Ishikawa (cell line): ENCODE data around the gene DNAH7.

ENCODE experiments used
- CEBPB ChIP-seq: IDR thresholded peaks from 2 replicates; pipeline ENCODE4 v1.6.1; 2012
- CREB1 ChIP-seq: IDR thresholded peaks from 2 replicates; pipeline ENCODE4 v1.6.1; 2012; ENCODE audit warnings: low read depth
- EGR1 ChIP-seq: IDR thresholded peaks from 2 replicates; pipeline ENCODE4 v1.6.1; 2012
- EP300 ChIP-seq: IDR thresholded peaks from 2 replicates; pipeline ENCODE4 v1.6.1; 2012; ENCODE audit warnings: borderline replicate concordance
- NFIC ChIP-seq: IDR thresholded peaks from 2 replicates; pipeline ENCODE4 v1.6.1; 2012
- RAD21 ChIP-seq: IDR thresholded peaks from 2 replicates; pipeline ENCODE4 v1.6.1; 2012; ENCODE audit warnings: low read depth
- YY1 ChIP-seq: IDR thresholded peaks from 2 replicates; pipeline ENCODE4 v1.6.1; 2012; ENCODE audit warnings: low read depth
- ZBTB7A ChIP-seq: IDR thresholded peaks from 2 replicates; pipeline ENCODE4 v1.6.1; 2012; ENCODE audit warnings: low read depth
- TF ChIP-seq, protein P1 (sequence below): IDR thresholded peaks from 2 replicates; pipeline ENCODE4 v1.6.1; 2012; ENCODE audit warnings: low read depth, mild to moderate bottlenecking
- TF ChIP-seq, protein P2 (sequence below): IDR thresholded peaks from 2 replicates; pipeline ENCODE4 v1.6.1; 2012
- TF ChIP-seq, protein P3 (sequence below): IDR thresholded peaks from 2 replicates; pipeline ENCODE4 v1.6.1; 2012

DNA sequence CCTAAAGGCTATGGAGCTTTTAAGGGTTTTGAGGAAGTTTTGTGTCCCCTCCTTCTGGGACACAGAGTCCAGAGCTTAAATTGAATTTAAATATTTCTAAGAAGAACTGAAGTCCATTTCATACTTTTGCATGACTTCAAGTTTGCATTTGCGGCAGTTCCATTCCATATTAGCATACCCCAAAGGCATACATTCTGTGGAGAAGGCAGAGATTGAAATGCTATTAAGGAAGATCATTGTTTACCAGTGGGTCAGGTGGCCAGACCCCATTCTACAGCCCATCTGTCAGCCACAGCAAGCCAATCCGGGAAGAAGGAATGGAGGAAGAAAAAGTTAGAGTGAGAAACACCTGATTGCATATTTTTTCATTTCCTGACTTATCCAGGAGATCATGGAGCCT lies 75.0 kb downstream of the DNAH7 start:
- TF ChIP-seq, protein P1, sequence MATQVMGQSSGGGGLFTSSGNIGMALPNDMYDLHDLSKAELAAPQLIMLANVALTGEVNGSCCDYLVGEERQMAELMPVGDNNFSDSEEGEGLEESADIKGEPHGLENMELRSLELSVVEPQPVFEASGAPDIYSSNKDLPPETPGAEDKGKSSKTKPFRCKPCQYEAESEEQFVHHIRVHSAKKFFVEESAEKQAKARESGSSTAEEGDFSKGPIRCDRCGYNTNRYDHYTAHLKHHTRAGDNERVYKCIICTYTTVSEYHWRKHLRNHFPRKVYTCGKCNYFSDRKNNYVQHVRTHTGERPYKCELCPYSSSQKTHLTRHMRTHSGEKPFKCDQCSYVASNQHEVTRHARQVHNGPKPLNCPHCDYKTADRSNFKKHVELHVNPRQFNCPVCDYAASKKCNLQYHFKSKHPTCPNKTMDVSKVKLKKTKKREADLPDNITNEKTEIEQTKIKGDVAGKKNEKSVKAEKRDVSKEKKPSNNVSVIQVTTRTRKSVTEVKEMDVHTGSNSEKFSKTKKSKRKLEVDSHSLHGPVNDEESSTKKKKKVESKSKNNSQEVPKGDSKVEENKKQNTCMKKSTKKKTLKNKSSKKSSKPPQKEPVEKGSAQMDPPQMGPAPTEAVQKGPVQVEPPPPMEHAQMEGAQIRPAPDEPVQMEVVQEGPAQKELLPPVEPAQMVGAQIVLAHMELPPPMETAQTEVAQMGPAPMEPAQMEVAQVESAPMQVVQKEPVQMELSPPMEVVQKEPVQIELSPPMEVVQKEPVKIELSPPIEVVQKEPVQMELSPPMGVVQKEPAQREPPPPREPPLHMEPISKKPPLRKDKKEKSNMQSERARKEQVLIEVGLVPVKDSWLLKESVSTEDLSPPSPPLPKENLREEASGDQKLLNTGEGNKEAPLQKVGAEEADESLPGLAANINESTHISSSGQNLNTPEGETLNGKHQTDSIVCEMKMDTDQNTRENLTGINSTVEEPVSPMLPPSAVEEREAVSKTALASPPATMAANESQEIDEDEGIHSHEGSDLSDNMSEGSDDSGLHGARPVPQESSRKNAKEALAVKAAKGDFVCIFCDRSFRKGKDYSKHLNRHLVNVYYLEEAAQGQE = no peak
- TF ChIP-seq, protein P2, sequence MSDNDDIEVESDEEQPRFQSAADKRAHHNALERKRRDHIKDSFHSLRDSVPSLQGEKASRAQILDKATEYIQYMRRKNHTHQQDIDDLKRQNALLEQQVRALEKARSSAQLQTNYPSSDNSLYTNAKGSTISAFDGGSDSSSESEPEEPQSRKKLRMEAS = no peak
- TF ChIP-seq EGR1 (no peak), EP300 (no peak), YY1 (no peak), CREB1 (no peak), NFIC (no peak), ZBTB7A (no peak), RAD21 (no peak), CEBPB (no peak)
- TF ChIP-seq, protein P3, sequence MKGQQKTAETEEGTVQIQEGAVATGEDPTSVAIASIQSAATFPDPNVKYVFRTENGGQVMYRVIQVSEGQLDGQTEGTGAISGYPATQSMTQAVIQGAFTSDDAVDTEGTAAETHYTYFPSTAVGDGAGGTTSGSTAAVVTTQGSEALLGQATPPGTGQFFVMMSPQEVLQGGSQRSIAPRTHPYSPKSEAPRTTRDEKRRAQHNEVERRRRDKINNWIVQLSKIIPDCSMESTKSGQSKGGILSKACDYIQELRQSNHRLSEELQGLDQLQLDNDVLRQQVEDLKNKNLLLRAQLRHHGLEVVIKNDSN = no peak
